SK-N-SH treated with all-trans-retinoic acid at 6 μM for 48 hours (cell line): ENCODE results near the gene ERBB2.
"Not testable (repeated sequence)": the region's sequence is repeated elsewhere in the genome, so short reads cannot be mapped to it uniquely, and the experiment has no call there.

ENCODE experiments used
- ARNTL ChIP-seq: fragments of 450-650 bp; formaldehyde crosslinking; IDR thresholded peaks from 2 replicates; pipeline ENCODE4 v1.5.0; 2020; ENCODE audit warnings: low read depth, mild to moderate bottlenecking, moderate library complexity, borderline replicate concordance
- CSDC2 ChIP-seq: fragments of 250-450 bp; sonication (Bioruptor Pico); IDR thresholded peaks from 2 replicates; pipeline ENCODE4 v1.5.0; 2020; ENCODE audit warnings: mild to moderate bottlenecking, moderate library complexity
- GLIS3 ChIP-seq: fragments of 250-450 bp; sonication (Bioruptor Pico); IDR thresholded peaks from 2 replicates; pipeline ENCODE4 v1.5.0; 2020; ENCODE audit warnings: mild to moderate bottlenecking, moderate library complexity
- ISL1 ChIP-seq: fragments of 250-450 bp; sonication (Bioruptor Pico); IDR thresholded peaks from 2 replicates; pipeline ENCODE4 v2.1.2; 2022; ENCODE audit warnings: mild to moderate bottlenecking, moderate library complexity
- RARB ChIP-seq: fragments of 250-450 bp; sonication (Bioruptor Pico); IDR thresholded peaks from 2 replicates; pipeline ENCODE4 v1.8.0; 2021; ENCODE audit warnings: mild to moderate bottlenecking, moderate library complexity
- SNAI2 ChIP-seq: fragments of 250-450 bp; sonication (Bioruptor Pico); IDR thresholded peaks from 2 replicates; pipeline ENCODE4 v1.5.0; 2020; ENCODE audit warnings: mild to moderate bottlenecking, moderate library complexity
- TOX ChIP-seq: fragments of 250-450 bp; sonication (Bioruptor Pico); IDR thresholded peaks from 2 replicates; pipeline ENCODE4 v1.8.0; 2021; ENCODE audit warnings: mild to moderate bottlenecking, moderate library complexity, borderline replicate concordance
- ZC3H10 ChIP-seq: fragments of 250-450 bp; sonication (Bioruptor Pico); IDR thresholded peaks from 2 replicates; pipeline ENCODE4 v1.5.1; 2021; ENCODE audit warnings: mild to moderate bottlenecking, moderate library complexity
- ZFP30 ChIP-seq: fragments of 450-650 bp; formaldehyde crosslinking; IDR thresholded peaks from 2 replicates; pipeline ENCODE4 v1.5.0; 2022; ENCODE audit warnings: mild to moderate bottlenecking, moderate library complexity
- TF ChIP-seq, protein P1 (sequence below): fragments of 250-450 bp; sonication (Bioruptor Pico); IDR thresholded peaks from 2 replicates; pipeline ENCODE4 v1.8.0; 2020; ENCODE audit warnings: mild to moderate bottlenecking, moderate library complexity, borderline replicate concordance
- TF ChIP-seq, protein P2 (sequence below): fragments of 250-450 bp; sonication (Bioruptor Pico); IDR thresholded peaks from 2 replicates; pipeline ENCODE4 v1.8.0; 2021; ENCODE audit warnings: low read depth, mild to moderate bottlenecking, moderate library complexity, borderline replicate concordance
- TF ChIP-seq, protein P3 (sequence below): fragments of 250-450 bp; sonication (Bioruptor Pico); IDR thresholded peaks from 2 replicates; pipeline ENCODE4 v1.5.0; 2020; ENCODE audit warnings: mild to moderate bottlenecking, moderate library complexity

DNA sequence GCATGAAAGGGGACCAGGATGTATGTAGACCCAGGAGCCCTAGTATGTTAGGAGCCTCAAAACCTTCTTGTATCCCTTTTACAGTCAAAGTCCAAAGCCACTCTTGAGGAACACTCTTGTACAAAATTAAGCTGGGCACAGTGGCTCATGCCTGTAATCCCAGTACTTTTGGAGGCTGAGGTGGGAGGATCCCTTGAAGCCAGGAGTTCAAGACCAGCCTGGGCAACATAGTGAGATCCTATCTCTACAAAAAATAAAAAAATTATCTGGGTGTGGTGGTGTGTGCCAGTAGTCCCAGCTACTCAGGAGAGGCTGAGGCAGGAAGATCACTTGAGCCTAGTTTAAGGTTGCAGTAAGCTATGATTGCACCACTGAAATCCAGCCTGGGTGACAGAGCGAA, 26.1 kb downstream of the ERBB2 start:
- TF ChIP-seq, protein P1, sequence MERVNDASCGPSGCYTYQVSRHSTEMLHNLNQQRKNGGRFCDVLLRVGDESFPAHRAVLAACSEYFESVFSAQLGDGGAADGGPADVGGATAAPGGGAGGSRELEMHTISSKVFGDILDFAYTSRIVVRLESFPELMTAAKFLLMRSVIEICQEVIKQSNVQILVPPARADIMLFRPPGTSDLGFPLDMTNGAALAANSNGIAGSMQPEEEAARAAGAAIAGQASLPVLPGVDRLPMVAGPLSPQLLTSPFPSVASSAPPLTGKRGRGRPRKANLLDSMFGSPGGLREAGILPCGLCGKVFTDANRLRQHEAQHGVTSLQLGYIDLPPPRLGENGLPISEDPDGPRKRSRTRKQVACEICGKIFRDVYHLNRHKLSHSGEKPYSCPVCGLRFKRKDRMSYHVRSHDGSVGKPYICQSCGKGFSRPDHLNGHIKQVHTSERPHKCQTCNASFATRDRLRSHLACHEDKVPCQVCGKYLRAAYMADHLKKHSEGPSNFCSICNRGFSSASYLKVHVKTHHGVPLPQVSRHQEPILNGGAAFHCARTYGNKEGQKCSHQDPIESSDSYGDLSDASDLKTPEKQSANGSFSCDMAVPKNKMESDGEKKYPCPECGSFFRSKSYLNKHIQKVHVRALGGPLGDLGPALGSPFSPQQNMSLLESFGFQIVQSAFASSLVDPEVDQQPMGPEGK (CRISPR knock-in tag): not testable (repeated sequence)
- TF ChIP-seq, protein P2, sequence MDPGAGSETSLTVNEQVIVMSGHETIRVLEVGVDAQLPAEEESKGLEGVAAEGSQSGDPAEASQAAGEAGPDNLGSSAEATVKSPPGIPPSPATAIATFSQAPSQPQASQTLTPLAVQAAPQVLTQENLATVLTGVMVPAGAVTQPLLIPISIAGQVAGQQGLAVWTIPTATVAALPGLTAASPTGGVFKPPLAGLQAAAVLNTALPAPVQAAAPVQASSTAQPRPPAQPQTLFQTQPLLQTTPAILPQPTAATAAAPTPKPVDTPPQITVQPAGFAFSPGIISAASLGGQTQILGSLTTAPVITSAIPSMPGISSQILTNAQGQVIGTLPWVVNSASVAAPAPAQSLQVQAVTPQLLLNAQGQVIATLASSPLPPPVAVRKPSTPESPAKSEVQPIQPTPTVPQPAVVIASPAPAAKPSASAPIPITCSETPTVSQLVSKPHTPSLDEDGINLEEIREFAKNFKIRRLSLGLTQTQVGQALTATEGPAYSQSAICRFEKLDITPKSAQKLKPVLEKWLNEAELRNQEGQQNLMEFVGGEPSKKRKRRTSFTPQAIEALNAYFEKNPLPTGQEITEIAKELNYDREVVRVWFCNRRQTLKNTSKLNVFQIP (CRISPR knock-in tag): not testable (repeated sequence)
- not testable (repeated sequence) for TF ChIP-seq ZFP30 (CRISPR knock-in tag); RARB; ISL1 (CRISPR knock-in tag); ZC3H10; CSDC2; SNAI2 (CRISPR knock-in tag); ARNTL (CRISPR knock-in tag); GLIS3; TOX (CRISPR knock-in tag)
- TF ChIP-seq, protein P3, sequence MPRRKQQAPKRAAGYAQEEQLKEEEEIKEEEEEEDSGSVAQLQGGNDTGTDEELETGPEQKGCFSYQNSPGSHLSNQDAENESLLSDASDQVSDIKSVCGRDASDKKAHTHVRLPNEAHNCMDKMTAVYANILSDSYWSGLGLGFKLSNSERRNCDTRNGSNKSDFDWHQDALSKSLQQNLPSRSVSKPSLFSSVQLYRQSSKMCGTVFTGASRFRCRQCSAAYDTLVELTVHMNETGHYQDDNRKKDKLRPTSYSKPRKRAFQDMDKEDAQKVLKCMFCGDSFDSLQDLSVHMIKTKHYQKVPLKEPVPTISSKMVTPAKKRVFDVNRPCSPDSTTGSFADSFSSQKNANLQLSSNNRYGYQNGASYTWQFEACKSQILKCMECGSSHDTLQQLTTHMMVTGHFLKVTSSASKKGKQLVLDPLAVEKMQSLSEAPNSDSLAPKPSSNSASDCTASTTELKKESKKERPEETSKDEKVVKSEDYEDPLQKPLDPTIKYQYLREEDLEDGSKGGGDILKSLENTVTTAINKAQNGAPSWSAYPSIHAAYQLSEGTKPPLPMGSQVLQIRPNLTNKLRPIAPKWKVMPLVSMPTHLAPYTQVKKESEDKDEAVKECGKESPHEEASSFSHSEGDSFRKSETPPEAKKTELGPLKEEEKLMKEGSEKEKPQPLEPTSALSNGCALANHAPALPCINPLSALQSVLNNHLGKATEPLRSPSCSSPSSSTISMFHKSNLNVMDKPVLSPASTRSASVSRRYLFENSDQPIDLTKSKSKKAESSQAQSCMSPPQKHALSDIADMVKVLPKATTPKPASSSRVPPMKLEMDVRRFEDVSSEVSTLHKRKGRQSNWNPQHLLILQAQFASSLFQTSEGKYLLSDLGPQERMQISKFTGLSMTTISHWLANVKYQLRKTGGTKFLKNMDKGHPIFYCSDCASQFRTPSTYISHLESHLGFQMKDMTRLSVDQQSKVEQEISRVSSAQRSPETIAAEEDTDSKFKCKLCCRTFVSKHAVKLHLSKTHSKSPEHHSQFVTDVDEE (CRISPR knock-in tag): not testable (repeated sequence)
